ENCODE results near the gene CACNA1C. TPM values are rescaled to one million over a fixed set of nuclear protein-coding genes. Genes with fewer than 3 reads are reported as not detected.

Gene CACNA1C
- total RNA-seq, 4 donors from 2014 or later, result 1.4 to 3.7 (median 2.2) TPM

DNA sequence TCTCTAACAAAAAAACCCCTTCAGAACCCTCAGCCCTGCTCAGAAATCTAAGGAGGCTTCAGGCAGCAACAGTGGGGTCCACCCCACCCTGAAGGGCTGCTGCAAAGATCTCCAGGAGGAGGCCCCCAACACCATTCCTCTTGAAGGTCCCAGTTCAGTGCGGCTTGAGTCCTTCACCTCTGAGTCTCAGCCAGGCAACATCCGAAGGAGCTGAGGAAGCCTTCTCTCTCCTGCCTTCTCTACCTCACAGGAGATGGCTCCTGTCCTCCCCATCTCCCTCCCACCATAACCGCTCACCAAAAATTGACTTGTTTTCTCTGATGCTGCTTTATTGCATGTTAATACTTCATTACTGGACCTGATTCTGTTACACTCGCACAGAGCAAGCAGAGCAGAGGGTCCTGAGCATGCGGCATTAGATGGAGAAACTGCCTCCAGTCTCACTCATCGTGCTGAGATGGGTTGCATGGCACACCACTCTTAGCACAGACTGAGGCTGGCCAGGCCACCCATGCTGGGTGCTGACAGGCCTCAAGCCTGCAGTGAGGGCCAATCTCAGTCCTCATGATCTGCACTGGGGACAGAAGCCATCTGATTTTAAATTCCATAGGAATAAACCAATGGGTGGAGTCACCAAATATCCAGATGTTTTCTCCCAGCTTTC, 224.8 kb downstream of the CACNA1C start:
- no peak overlapping the region for H3K4me3 ChIP-seq
- no peak overlapping the region for H3K27ac ChIP-seq
- no peaks in the 10 kb centered on the region for H3K9me3 ChIP-seq
- TF ChIP-seq, protein P1, sequence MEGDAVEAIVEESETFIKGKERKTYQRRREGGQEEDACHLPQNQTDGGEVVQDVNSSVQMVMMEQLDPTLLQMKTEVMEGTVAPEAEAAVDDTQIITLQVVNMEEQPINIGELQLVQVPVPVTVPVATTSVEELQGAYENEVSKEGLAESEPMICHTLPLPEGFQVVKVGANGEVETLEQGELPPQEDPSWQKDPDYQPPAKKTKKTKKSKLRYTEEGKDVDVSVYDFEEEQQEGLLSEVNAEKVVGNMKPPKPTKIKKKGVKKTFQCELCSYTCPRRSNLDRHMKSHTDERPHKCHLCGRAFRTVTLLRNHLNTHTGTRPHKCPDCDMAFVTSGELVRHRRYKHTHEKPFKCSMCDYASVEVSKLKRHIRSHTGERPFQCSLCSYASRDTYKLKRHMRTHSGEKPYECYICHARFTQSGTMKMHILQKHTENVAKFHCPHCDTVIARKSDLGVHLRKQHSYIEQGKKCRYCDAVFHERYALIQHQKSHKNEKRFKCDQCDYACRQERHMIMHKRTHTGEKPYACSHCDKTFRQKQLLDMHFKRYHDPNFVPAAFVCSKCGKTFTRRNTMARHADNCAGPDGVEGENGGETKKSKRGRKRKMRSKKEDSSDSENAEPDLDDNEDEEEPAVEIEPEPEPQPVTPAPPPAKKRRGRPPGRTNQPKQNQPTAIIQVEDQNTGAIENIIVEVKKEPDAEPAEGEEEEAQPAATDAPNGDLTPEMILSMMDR (IDR thresholded peaks at IDR 0.05), result no peak
- TF ChIP-seq POLR2A (IDR thresholded peaks at IDR 0.05) (no peak), POLR2AphosphoS5 (IDR thresholded peaks at IDR 0.05) (no peak), EP300 (IDR thresholded peaks at IDR 0.05) (no peak)
- no peaks in the 10 kb centered on the region for H3K36me3 ChIP-seq
- 89% methylated on average over 6 of the region's 6 CpGs for WGBS
- DNase-seq (ENCODE audit: low spot score in 2 of 2), result no peak
- H3K27me3 ChIP-seq, result no peaks in the 10 kb centered on the region
- no peaks in the 10 kb centered on the region for H3K4me1 ChIP-seq

DNA sequence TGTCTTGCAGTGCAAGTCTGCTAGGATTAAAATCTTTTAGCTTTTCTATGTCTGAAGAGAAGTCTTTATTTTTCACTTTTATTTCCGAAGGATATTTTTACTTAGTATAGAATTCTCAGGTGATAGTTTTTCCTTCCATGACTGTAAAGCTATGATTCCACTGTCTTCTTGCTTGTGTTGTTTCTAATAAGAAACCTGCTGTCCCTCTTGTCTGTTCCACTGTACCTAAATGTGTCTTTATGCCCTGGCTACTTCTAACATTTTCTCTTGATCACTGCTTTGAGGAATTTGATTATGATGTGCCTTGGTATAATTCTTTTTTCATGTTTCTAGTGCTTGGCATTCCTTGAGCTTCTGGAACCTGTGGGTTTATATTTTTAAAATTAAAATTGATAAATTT, 228.7 kb downstream of the CACNA1C start:
- Histone ChIP-seq H3K27ac (no peak overlapping the region), H3K4me3 (no peak overlapping the region), H3K9me3 (no peaks in the 10 kb centered on the region), H3K36me3 (no peaks in the 10 kb centered on the region), H3K4me1 (peaks cover 31% of the 10 kb centered on the region), H3K27me3 (no peaks in the 10 kb centered on the region)
- WGBS, result 100% methylated on average over 1 of the region's 1 CpG
- DNase-seq (ENCODE audit: low spot score in 2 of 2), result no peak
- TF ChIP-seq POLR2AphosphoS5 (IDR thresholded peaks at IDR 0.05) (no peak), POLR2A (IDR thresholded peaks at IDR 0.05) (no peak)
- TF ChIP-seq, protein P1 (IDR thresholded peaks at IDR 0.05), result no peak

- no peak for DNase-seq (ENCODE audit: low spot score in 2 of 2)
- Histone ChIP-seq H3K27ac (no peak overlapping the region), H3K36me3 (no peaks in the 10 kb centered on the region), H3K27me3 (no peaks in the 10 kb centered on the region), H3K9me3 (no peaks in the 10 kb centered on the region), H3K4me1 (peaks cover 35% of the 10 kb centered on the region), H3K4me3 (no peak overlapping the region)
- TF ChIP-seq, protein P1 (IDR thresholded peaks at IDR 0.05), result no peak
- TF ChIP-seq POLR2AphosphoS5 (IDR thresholded peaks at IDR 0.05) (no peak), EP300 (IDR thresholded peaks at IDR 0.05) (no peak), POLR2A (IDR thresholded peaks at IDR 0.05) (no peak)
- 87% methylated on average over 6 of the region's 6 CpGs for WGBS
Measured at GRCh38 chr12:2282318-2282717, 229.5 kb downstream of the CACNA1C start.

DNA sequence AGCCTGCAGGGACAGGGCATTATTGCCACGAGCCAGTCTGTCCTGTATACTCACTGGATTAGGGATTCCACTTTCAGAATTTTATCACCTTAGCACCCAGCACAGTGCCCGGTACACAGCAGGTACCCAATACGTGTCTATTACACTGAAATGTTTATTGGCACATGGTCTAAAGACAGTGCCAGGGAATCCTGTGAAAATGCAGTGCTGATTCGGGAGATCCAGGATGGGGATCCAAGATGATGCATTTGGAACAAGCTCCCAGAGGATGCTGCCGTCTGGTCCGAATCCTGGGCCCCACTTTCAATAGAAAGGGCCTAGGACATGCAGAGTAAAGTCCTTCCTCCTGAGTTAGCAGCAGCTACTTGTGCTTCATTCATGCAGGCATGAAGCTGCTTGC, 230.7 kb downstream of the CACNA1C start:
- DNase-seq (ENCODE audit: low spot score in 2 of 2), result no peak
- H3K27me3 ChIP-seq, result no peaks in the 10 kb centered on the region
- no peak overlapping the region for H3K4me3 ChIP-seq
- H3K4me1 ChIP-seq, result peaks cover 45% of the 10 kb centered on the region
- H3K36me3 ChIP-seq, result no peaks in the 10 kb centered on the region
- no peak for TF ChIP-seq POLR2AphosphoS5 (IDR thresholded peaks at IDR 0.05)
- no peak for TF ChIP-seq EP300 (IDR thresholded peaks at IDR 0.05)
- TF ChIP-seq, protein P1 (IDR thresholded peaks at IDR 0.05), result no peak
- TF ChIP-seq POLR2A (IDR thresholded peaks at IDR 0.05), result no peak
- H3K27ac ChIP-seq, result peak overlapping the region; percentile 52
- no peaks in the 10 kb centered on the region for H3K9me3 ChIP-seq
- 62% methylated on average over 6 of the region's 6 CpGs for WGBS

GRCh38 chr12:2283916-2284315, 231.1 kb downstream of the CACNA1C start:
- H3K4me3 ChIP-seq, result peak overlapping the region; percentile 7
- H3K27ac ChIP-seq, result peak overlapping the region; percentile 52
- peaks cover 46% of the 10 kb centered on the region for H3K4me1 ChIP-seq
- no peak for DNase-seq (ENCODE audit: low spot score in 2 of 2)
- H3K36me3 ChIP-seq, result no peaks in the 10 kb centered on the region
- WGBS, result 17% methylated on average over 10 of the region's 10 CpGs
- TF ChIP-seq EP300 (IDR thresholded peaks at IDR 0.05) (no peak), POLR2AphosphoS5 (IDR thresholded peaks at IDR 0.05) (no peak), POLR2A (IDR thresholded peaks at IDR 0.05) (no peak)
- TF ChIP-seq, protein P1 (IDR thresholded peaks at IDR 0.05), result no peak
- H3K27me3 ChIP-seq, result no peaks in the 10 kb centered on the region
- no peaks in the 10 kb centered on the region for H3K9me3 ChIP-seq

All from suprapubic skin (tissue), 4 donors.